ENCODE measurements around the gene IPO8. TPM values are rescaled to one million over a fixed set of nuclear protein-coding genes. Genes with fewer than 3 reads are reported as not detected.

IPO8 gene
- total RNA-seq: 35.8 and 50.5 TPM in 2 replicates

DNA sequence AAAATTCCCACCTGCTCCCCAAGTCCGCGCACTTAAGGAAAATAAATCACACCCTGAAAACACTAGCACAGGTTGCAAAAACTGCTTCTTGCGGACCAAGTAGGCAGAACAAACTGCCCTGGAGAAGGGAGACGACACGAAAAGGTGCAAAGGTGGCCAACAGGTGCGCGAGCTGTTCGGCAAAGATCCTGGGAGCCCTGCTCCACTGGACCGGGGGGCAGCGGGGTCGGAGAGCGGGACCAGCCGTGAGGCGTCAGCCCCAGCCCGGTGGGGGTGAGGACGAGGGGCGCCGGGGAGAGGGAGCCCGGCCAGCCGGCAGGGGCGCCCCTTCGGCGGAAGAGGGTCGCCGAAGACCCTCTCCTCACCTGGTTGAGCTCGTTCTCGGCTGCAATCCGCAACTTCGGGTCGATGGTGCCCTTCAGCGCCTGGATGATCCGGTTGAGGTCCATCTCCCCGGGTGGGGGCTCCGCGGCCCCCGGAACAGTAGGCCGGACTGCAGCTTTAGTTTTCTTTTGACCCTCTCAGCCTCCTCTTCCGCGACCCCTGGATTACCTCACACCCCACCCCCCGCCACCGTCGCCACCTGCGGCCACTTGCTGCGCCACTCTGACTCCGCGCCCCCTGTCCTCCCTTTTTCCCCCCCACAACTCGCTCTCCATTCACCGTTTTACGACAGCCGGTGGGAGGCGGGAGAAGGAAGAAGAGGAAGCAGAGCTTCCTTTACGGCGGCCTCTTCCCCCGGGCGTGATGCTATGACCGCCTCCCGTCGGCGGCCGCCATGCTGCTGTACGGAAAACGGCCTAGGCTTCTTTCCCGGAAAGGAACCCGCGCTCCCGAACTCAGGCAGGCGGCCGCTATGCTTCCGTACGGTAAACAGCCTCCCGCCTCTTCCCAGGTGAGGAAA is at the start of gene IPO8:
TSS of gene IPO8 (minus strand) at position 671 of the 904 bp plus-strand sequence. CDS start at position 449, 222 bp downstream.

Other genes starting within 250 kb of the IPO8 start
- gene CAPRIN2, start 59.1 kb upstream of the IPO8 start, total RNA-seq: 8.1 and 9.3 TPM in 2 replicates
- 7.4 and 18.0 TPM in 2 replicates for gene TSPAN11, start 230.9 kb upstream of the IPO8 start, total RNA-seq

All from dermis lymphatic vessel endothelial cell (primary cell).